Embryonic facial prominence (tissue), 1 donor: ENCODE measurements around the gene ANKS1B.
"Not testable (repeated sequence)": the region's sequence is repeated elsewhere in the genome, so short reads cannot be mapped to it uniquely, and the experiment has no call there.

Source experiments
- DNase-seq: peaks from one replicate; pipeline ENCODE4 v3.0.0-alpha.2; 2016; ENCODE audit errors: extremely low spot score

The ANKS1B gene

DNA sequence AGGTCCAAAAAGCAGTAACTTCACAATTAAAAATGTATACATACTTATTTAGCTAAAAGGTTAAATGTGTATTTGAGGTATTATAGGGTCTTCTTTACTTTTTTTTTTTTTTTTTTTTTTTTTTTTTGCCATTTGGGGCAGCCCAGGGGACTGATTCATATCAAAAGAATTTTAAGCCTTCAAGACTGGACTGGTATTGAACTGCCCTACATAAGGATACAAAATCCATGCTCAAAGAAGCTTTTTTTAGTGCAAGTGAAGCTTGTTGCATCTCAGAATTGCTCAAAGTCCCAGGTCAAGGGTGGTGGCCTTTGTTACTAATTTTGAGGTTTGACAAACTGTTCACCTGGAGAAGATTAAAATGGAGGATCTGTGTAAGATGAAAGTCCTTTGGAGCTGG, 1215.7 kb downstream of the ANKS1B start:
- DNase-seq, result no peak

DNA sequence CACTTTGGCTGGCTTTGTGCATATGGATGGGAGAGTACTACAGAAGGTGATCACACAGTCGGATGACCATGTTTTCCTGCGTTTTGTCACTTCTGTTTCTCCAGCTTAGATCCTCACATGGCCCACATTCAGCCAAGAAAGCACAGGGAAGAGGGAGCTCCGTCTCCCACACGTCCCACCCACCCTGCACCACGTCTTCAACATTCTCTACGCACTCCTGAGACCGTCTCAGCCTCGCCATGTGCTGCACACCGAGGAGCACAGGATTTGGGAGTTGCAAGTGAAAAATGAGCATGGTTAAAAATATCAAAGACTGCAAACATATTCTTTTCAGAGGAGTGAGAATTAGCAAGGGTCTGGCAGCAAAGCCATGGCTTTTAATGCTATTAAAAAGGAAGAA, 1217.5 kb downstream of the ANKS1B start:
- no peak for DNase-seq

GRCh38 chr12:98763656-98764055, 1221.1 kb downstream of the ANKS1B start:
- DNase-seq, result no peak

DNA sequence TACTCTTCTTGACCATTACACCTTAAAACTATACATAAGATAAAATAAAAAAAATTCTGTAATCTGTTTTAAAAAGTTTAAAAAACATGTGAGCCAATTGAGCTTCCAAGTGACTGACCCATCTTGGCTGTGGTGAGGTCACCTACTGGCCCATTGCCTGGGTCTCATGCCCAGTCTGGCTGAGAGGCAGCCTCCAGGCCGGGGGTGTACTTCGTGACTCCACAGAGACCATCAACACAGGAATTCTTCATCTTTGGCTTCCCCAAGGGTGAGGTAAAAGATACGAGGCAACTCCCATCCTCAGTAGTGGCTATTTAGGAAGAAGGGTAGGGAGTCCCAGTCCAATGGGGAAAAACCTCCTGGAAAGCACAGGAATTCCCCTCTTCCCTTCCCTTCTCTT, 1226.4 kb downstream of the ANKS1B start:
- no peak for DNase-seq

GRCh38 chr12:98757455-98757854, 1227.3 kb downstream of the ANKS1B start:
- DNase-seq, result no peak

DNA sequence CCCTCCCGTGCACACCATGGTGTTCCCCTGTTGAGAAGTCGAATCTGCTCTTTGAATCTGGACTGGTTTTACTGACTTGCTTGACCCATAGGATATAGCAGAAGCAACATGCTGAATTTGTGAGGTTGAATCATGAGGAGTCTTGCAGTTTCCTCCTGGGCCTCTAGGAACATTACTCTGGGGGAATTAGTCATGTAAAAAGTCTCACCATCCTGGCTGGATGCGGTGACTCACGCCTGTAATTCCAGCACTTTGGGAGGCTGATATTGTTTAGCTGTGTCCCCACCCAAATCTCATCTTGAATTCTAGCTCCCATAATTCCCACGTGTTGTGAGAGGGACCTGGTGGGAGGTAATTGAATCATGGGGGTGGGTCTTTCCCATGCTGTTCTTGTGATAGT, 1228.9 kb downstream of the ANKS1B start:
- not testable (repeated sequence) for DNase-seq

GRCh38 chr12:98754095-98754494, 1230.6 kb downstream of the ANKS1B start:
- DNase-seq, result no peak

GRCh38 chr12:98752726-98753125, 1232.0 kb downstream of the ANKS1B start:
- no peak for DNase-seq

GRCh38 chr12:98751580-98752115, 1233.1 kb downstream of the ANKS1B start:
- no peak for DNase-seq

- DNase-seq, result no peak
Observed at GRCh38 chr12:98750511-98750910, 1234.2 kb downstream of the ANKS1B start.

- no peak for DNase-seq
Observed at GRCh38 chr12:98748463-98748862, 1236.3 kb downstream of the ANKS1B start.

GRCh38 chr12:98745578-98746391, 1239.0 kb downstream of the ANKS1B start:
- DNase-seq, result no peak

DNA sequence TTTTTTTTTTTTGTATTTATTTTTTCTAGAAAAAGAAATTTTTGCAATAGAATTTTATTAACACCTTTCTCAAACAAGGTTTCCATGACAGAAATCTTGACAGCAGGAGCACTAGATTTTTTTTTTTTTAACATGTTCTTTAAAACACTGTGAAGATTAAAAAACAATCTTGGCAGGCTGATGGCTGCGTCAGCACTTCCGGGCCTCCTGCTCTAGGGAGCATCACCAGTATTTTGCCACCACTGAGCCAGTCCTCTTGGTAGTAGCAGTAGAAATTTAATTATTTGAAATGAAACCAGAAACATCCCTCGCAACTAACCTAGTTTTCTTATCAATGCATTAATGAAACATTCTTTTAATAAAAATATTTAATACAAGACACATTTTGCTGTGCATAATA, 1240.1 kb downstream of the ANKS1B start:
- DNase-seq, result no peak

DNA sequence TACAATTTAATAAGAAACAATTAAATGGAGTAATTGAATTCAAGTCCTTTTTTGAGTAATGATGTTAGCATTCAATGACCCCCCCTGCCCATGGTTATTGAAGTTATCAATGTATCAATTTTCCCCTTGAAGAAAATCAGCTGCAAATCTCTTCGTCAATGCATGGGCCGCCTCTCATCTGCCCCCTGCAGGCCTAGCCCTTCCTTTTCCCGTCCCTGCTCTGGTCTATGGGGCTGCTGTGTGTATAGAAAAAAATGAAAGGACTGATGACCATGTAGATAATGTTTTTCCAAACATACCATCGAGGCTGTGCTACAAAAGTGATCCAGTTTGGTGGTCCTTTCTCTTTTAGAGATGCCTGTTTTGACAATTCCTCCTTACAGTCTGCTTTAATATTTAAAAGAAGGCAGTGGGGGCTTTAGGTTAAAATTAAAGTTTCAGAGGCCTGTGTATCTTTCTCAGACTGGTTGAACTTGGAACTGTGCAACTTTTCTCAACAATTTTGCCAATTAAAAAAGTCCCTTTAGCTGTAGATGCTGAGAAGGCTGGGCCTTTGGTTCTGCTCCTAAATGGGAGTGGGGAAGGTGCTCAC, 1241.3 kb downstream of the ANKS1B start:
- no peak for DNase-seq

DNA sequence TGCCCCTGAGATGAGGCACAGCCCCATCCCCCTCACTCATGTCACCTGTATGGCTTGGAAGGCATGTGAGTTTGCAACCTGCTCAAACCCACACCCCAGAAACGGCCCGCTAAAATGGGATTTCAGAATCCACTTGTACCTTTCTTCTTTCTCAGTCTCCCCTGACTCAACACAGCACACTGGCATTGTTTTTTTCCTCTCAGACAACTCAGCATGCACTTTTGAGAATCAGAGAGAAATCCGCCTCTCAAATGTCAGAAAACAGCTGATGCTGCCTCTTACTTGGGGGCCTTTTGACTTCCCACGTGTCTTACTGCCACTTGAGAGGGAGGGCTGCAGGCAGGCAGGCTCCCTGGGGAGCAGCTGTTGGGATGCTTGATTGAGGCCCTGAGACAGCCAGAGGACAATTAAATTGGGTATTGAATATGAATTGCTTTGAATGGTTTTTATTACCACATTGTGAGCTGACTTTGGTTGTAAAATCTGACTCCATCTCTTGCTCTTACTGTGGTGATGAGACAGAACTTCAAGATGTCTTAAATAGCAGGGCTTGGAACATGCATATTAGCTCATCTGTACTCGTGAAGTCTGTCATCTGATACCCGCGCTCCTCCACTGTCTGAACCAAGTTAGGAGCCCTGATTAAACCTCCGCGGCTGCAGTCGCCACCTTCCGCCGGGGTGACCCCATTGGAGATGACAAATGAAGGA, 1243.0 kb downstream of the ANKS1B start:
- DNase-seq, result no peak

DNA sequence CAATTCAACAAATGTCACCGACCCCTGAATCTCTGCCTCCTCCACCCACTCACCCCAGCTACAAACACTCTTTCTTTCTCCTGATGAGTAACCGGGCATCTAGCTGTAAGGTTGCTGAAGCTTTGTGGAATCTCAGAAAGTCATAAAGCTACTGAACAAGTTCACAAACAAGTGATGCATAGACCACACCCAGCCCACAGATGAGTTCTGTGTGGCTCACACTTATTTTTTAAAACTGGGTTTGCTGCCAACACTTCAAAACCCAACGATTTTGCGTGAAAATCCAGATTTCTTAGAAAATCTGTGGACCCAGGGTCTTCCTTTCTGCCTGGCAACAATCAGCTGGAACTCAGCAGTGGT, 1243.6 kb downstream of the ANKS1B start:
- no peak for DNase-seq

- no peak for DNase-seq
Observed at GRCh38 chr12:98740751-98741150, 1244.0 kb downstream of the ANKS1B start.

- no peak for DNase-seq
Observed at GRCh38 chr12:98738539-98738938, 1246.2 kb downstream of the ANKS1B start.

DNA sequence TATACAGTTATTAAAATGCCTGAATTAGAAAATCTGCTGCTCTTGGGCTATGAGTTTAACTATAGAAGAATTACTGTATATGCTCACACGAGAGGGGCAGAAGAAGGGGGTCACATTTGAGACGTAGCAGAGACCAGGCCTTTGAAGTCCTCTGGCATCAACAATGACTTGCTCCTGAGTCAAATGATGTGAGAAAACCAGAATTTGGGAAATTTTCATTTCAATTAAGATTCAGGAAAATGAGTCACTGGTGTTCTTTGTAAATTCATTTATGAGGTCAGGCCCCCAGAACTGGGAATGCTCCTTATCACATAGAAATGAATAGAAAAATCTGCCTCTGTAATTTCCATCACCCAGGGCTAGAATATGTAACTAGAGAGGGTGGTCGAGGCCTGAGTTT, 1246.7 kb downstream of the ANKS1B start:
- no peak for DNase-seq

DNA sequence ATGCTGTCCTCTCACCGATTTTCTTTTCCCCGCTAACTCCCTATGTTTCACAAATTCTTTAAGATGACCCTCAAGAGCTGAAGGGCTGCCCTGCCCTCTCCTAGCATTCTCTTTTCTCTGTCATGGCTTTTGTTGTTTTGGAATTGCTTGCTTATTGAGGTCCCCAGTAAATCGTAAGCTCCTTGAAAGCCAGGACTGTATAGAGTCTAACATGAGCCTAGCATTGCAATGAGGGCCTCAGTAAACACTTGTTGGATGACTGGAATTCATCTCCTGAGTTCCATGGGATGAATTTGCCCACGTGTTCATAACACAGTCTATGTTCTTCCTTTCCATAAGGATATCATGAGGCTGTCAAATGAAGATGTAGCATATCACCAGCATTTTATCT, 1247.4 kb downstream of the ANKS1B start:
- no peak for DNase-seq

DNA sequence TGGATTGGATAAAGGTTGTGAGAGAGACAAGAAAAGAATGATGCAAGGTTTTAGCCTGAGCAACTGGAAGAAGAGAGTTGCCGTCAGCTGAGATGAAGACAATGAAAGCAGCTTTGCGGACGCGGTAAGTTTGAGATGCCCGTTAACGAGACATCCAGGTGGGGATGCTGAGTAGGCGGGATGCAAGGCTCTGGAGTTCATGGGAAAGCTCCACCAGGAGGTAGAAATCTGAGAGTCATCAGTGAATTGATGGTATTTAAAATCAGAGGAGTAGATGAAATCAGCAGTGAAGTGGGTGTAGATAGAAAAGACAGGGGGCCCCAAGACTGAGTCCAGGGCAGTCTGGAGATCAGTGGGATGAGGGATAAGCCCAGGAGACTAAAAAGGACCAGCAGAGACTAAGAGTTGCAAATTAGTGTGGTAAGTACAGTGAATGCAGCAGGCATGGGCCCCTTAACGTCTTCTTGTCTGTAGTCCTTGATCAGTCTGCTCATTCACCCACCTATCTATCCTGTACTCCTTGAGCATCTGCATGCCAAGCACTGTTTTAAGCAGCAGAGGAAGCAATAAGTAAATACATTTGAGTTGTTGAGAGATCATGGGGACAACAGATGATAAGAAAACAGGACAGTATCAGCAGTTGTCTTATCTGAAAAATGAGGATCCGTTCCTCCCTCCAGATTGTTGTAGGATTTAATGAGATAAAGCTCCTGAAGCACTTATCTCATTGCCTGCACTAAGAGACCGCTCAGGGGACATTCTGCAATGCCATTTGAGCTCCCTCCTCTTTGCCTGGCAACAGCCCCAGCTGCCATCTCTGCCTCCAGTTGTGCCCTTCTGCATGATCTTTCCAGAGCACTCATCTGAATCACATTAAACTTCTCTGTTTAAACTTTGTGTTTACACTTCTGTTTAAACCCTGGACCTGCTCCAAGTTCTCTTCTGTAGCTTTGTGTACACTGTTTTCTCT, 1248.1 kb downstream of the ANKS1B start:
- DNase-seq, result no peak

DNA sequence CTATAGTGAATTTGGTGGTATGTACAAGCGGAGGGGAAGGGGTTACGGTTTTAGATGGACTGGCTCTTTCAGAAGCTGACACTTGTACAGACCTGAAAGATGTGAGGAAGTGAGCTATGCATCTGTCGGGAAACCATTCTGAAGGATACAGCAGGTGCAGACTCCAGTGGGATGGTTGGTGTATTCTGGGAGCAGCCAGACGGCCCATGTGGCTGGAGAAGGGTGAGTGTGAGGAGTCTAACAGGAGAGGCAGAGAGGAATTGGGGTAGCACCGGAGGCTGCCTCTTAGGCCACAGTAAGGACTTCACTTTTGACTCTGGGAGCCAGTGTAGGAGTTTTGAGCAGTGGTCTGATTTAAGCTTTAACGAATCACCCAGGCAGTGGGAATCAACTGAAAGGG, 1248.9 kb downstream of the ANKS1B start:
- no peak for DNase-seq
